ENCODE results near the gene NR5A2. TPM values are rescaled to one million over a fixed set of nuclear protein-coding genes. Genes with fewer than 3 reads are reported as not detected.

NR5A2 gene
- polyA plus RNA-seq, 1 donor from 2014 or later: 0.09 TPM

- Mint-ChIP-seq H3K9me3 (peaks cover 0 to 3% (median 0%) of the 10 kb centered on the region in 3 donors), H3K36me3 (peaks cover 6% of the 10 kb centered on the region), H3K4me1 (peaks cover 8 to 14% (median 9%) of the 10 kb centered on the region in 3 donors), H3K27me3 (peaks cover 11% of the 10 kb centered on the region), H3K4me3 (no peak overlapping the region), H3K27ac (no peak overlapping the region)
Observed at GRCh38 chr1:200221614-200222282, 194.2 kb downstream of the NR5A2 start.

GRCh38 chr1:200223207-200223606 is 195.7 kb downstream of the NR5A2 start:
- Mint-ChIP-seq H3K4me1 (peaks cover 10 to 12% (median 10%) of the 10 kb centered on the region in 3 donors), H3K27me3 (peaks cover 14% of the 10 kb centered on the region), H3K36me3 (peaks cover 6% of the 10 kb centered on the region), H3K4me3 (no peak overlapping the region), H3K9me3 (peaks cover 0 to 5% (median 0%) of the 10 kb centered on the region in 3 donors), H3K27ac (no peak overlapping the region)

GRCh38 chr1:200223613-200224012 is 196.1 kb downstream of the NR5A2 start:
- Mint-ChIP-seq H3K4me1 (peaks cover 10 to 12% (median 10%) of the 10 kb centered on the region in 3 donors), H3K27ac (no peak overlapping the region), H3K36me3 (peaks cover 8% of the 10 kb centered on the region), H3K9me3 (peaks cover 0 to 5% (median 0%) of the 10 kb centered on the region in 3 donors), H3K4me3 (no peak overlapping the region), H3K27me3 (peaks cover 14% of the 10 kb centered on the region)

GRCh38 chr1:200224315-200224714 is 196.8 kb downstream of the NR5A2 start:
- Mint-ChIP-seq H3K9me3 (peaks cover 0 to 5% (median 0%) of the 10 kb centered on the region in 3 donors), H3K27ac (no peak overlapping the region), H3K36me3 (peaks cover 8% of the 10 kb centered on the region), H3K4me3 (no peak overlapping the region), H3K27me3 (peaks cover 16% of the 10 kb centered on the region), H3K4me1 (peaks cover 10 to 12% (median 10%) of the 10 kb centered on the region in 3 donors)

GRCh38 chr1:200226268-200226968 is 198.9 kb downstream of the NR5A2 start:
- Mint-ChIP-seq H3K27ac (peak overlapping the region in 1 of 3 donors; percentile 2), H3K4me1 (peaks cover 10 to 12% (median 10%) of the 10 kb centered on the region in 3 donors), H3K27me3 (peaks cover 19% of the 10 kb centered on the region), H3K36me3 (peaks cover 8% of the 10 kb centered on the region), H3K4me3 (peak overlapping the region in 1 of 4 donors; percentile 88), H3K9me3 (peaks cover 0 to 5% (median 0%) of the 10 kb centered on the region in 3 donors)

- H3K27ac Mint-ChIP-seq: no peak overlapping the region
- H3K4me1 Mint-ChIP-seq: peaks cover 9 to 12% (median 10%) of the 10 kb centered on the region in 3 donors
- peaks cover 18% of the 10 kb centered on the region for H3K27me3 Mint-ChIP-seq
- peaks cover 0 to 2% (median 0%) of the 10 kb centered on the region in 3 donors for H3K9me3 Mint-ChIP-seq
- peaks cover 6% of the 10 kb centered on the region for H3K36me3 Mint-ChIP-seq
- peak overlapping the region in 1 of 4 donors; percentile 65 for H3K4me3 Mint-ChIP-seq
Observed at GRCh38 chr1:200226969-200227303, 199.4 kb downstream of the NR5A2 start.
